ENCODE measurements around the gene LRRC7.

GRCh38 chr1:69702085-69702484 lies 134.4 kb downstream of the LRRC7 start:
- TF ChIP-seq CTCF (IDR thresholded peaks at IDR 0.05 in 4 of 5, conservative IDR thresholded peaks at IDR 0.05 in 1 of 5) (no peak), POLR2A (IDR thresholded peaks at IDR 0.05) (no peak)

Data from gastrocnemius medialis (tissue), 4 donors.